HS-27A (cell line): ENCODE measurements around the gene INPP5A.

Experiments
- DNase-seq: peaks from one replicate; pipeline ENCODE4 v3.0.0-alpha.2; 2012; ENCODE audit warnings: low read depth, missing footprints

Gene INPP5A

GRCh38 chr10:132722394-132723329, 185.1 kb downstream of the INPP5A start:
- no peak for DNase-seq

GRCh38 chr10:132723330-132723970, 185.9 kb downstream of the INPP5A start:
- no peak for DNase-seq

- no peak for DNase-seq
These were observed 186.9 kb downstream of the INPP5A start for GRCh38 chr10:132724446-132724845.

GRCh38 chr10:132725202-132725601, 187.6 kb downstream of the INPP5A start:
- DNase-seq, result no peak

GRCh38 chr10:132726194-132726593, 188.6 kb downstream of the INPP5A start:
- DNase-seq, result no peak

- no peak for DNase-seq
These were observed 189.4 kb downstream of the INPP5A start for GRCh38 chr10:132726951-132727350.

- no peak for DNase-seq
These were observed 189.8 kb downstream of the INPP5A start for GRCh38 chr10:132727411-132727810.

- no peak for DNase-seq
These were observed 190.7 kb downstream of the INPP5A start for GRCh38 chr10:132728321-132728720.

GRCh38 chr10:132728741-132729140, 191.2 kb downstream of the INPP5A start:
- no peak for DNase-seq

- no peak for DNase-seq
These were observed 192.4 kb downstream of the INPP5A start for GRCh38 chr10:132729810-132730572.

GRCh38 chr10:132730573-132730953, 193.0 kb downstream of the INPP5A start:
- no peak for DNase-seq

GRCh38 chr10:132732518-132732917, 194.9 kb downstream of the INPP5A start:
- DNase-seq, result no peak

GRCh38 chr10:132733926-132734325, 196.3 kb downstream of the INPP5A start:
- no peak for DNase-seq

- no peak for DNase-seq
These were observed 197.8 kb downstream of the INPP5A start for GRCh38 chr10:132735341-132735775.

- DNase-seq, result no peak
These were observed 198.4 kb downstream of the INPP5A start for GRCh38 chr10:132735923-132736391.

- DNase-seq, result no peak
These were observed 199.9 kb downstream of the INPP5A start for GRCh38 chr10:132737390-132738048.

GRCh38 chr10:132738454-132739224, 201.1 kb downstream of the INPP5A start:
- DNase-seq, result no peak

- no peak for DNase-seq
These were observed 201.6 kb downstream of the INPP5A start for GRCh38 chr10:132739225-132739613.

GRCh38 chr10:132740588-132740987, 203.0 kb downstream of the INPP5A start:
- no peak for DNase-seq

GRCh38 chr10:132742167-132742836, 204.7 kb downstream of the INPP5A start:
- DNase-seq, result no peak

- no peak for DNase-seq
These were observed 205.2 kb downstream of the INPP5A start for GRCh38 chr10:132742837-132743194.
